NCI-H2196 treated with DMSO at 0.1 percent for 48 hours (cell line): ENCODE measurements around the gene TNP2.
A peak's percentile ranks its signal among the peaks of the same experiment; 100 is the strongest.
"Not testable (repeated sequence)": the region's sequence is repeated elsewhere in the genome, so short reads cannot be mapped to it uniquely, and the experiment has no call there.

Experiments
- DNase-seq: peaks from one replicate; lab custom pipeline; 2025; ENCODE audit not compliant: unreplicated experiment; lab: John Stamatoyannopoulos, UW

Gene TNP2

GRCh38 chr16:11301645-11302501 is 32.7 kb upstream of the TNP2 start:
- no peak for DNase-seq

- no peak for DNase-seq
Measured at GRCh38 chr16:11300560-11300892, 31.4 kb upstream of the TNP2 start.

GRCh38 chr16:11299865-11300559 is 30.9 kb upstream of the TNP2 start:
- no peak for DNase-seq

- DNase-seq = not testable (repeated sequence)
Measured at GRCh38 chr16:11298950-11299547, 29.9 kb upstream of the TNP2 start.

DNA sequence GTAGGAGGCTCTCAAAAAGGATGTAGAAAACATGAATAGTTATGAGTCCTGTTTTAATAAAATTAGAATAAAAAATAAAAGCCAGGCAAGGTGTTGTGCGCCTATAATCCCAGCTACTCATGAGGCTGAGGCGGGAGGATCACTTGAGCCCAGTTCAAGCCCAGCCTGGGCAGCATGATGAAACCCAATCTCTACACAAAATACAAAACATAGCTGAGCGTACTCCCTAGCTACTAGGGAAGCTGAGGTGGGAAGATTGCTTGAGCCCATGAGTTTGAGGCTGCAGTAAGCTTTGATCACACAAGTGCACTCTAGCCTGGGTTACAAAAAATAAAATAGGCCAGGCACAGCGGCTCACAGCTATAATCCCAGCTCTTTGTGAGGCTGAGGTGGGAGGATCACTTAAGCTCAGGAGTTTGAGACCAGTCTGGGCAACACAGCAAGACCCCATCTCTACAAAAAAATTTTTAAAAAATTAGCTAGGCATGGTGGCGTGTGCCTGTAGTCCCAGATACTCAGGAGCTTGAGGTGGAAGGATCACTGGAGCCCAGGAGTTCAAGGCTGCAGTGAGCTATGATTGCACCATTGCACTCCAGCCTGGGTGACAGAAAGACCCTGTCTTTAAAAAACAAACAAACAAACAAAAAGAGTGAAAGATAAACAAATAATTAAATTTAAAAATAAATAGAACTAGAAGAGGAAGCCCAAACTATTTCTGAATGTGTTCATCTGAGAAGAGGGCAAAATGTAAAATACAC is 29.2 kb upstream of the TNP2 start:
- DNase-seq = no peak

DNA sequence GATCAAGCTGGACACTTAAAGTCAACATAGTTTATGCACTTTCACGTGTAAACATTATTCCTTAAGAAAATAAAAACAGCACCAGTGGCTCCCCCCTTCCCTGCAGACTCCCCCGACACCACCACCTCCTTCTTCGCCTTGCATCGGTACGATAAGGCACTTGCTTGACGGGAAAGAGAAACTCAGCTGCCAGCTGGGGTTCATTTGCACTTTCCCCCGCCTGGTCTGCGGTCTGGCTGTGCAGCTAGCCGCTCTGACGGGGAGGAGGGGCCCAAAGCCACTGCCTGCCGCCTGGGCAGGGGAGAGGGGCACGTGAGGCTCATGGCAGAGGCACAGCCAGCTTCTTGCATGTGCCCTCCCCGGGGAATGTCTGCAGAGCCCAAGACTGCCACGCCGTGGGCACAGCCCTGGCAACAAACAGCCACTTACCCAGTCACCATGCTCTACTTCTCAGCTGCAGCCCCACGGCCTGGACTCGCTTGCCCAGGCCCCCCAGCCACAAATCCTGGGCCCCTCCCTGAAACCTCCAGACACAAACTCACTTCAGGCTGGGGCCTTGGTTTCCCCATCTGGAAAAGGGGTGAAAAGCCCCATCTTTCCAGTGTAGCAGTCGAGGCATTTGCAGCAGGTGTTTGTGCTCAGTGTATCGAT is 28.5 kb upstream of the TNP2 start:
- DNase-seq = peak; percentile 77

- no peak for DNase-seq
Measured at GRCh38 chr16:11296706-11297491, 27.8 kb upstream of the TNP2 start.

- DNase-seq = no peak
Measured at GRCh38 chr16:11296351-11296705, 27.2 kb upstream of the TNP2 start.

GRCh38 chr16:11295672-11296071 is 26.5 kb upstream of the TNP2 start:
- no peak for DNase-seq

DNA sequence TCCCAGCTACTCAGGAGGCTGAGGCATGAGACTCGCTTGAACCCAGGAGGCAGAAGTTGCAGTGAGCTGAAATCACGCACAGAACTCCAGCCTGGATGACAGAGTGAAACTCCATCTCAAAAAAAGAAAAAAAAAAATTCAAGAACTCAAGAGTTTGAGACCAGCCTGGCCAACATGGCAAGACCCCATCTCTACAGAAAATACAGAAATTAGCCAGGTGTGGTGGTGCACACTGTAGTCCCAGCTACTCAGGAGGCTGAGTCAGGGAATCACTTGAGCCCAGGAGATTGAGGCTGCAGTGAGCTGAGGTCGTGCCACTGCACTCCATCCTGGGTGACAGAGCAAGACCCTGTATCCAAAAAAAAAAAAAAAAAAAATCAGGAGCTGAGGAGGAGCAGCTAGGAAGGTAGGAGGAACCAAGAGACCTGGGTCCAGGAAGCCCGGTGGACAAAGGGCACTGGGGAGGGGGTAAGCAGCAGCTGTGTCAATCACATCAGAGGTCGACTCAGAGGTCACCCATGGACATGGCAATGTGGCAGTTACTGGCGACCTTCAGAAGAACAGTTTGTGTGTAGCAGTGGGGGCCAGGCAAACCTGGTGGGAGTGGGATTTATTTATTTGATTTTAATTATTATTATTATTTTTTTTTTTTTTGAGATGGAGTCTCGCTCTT is 23.1 kb upstream of the TNP2 start:
- no peak for DNase-seq

DNA sequence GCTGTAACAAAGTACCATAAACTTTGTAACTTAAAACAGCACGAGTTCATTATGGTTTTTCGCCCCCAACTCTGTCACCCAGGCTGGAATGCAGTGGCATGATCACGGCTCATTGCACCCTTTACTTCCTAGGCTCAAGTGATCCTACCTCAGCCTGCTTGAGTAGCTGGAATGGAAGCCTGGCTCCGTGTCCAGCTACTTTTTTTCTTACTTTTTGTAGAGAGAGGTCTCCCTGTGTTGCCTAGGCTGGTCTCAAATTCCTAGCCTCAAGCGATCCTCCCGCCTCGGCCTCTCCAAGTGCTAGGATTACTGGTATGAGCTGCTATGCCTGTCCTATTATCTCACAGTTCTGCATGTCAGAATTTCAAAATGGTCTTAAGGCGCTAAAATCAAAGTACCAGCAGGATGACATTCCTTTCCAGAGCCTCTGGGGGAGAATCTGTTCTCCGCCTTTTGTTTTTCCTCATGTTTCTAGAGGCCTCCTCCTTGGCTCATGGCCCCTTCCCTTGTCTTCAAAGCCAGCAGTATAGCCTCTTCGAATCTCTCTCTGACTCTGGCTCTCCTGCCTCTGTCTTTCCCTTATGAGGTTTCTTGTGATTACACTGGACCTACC is 22.1 kb upstream of the TNP2 start:
- no peak for DNase-seq

DNA sequence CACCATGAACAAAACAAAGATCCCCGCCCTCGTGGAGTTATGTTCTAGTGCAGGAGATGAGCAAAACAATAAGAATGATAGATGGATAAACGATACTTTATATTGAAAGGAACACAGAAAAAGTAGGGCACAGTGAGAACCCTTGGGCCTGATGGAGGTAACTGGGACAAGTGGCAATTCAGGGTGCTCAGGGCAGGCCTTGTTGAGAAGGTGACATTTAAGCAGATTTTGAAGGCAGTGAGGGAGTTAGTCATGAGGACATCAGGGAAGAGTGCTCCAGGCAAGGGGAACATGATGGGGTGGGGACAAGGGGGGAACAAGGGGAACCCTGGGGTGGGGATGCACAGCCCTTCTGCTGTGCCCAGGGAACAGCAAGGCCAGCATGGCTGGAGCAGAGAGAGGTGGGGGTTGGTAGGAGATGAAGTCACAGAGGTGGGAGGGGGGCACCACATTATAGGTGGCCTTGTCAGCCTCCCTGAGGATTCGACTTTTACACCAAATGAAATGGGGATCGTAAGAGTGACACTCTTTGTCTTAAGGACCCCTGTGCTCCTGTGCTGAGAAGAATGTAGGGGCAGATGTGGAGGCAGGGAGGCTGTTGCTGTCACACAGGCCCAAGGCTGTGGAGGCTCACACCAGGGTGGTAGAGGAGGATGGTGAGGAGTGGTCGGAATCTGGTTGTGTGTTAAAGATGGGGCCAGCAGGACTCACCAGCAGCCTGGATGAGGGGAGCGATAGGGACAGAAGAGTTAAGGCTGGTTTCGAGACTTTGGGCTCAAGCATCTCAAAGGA is 21.2 kb upstream of the TNP2 start:
- no peak for DNase-seq

DNA sequence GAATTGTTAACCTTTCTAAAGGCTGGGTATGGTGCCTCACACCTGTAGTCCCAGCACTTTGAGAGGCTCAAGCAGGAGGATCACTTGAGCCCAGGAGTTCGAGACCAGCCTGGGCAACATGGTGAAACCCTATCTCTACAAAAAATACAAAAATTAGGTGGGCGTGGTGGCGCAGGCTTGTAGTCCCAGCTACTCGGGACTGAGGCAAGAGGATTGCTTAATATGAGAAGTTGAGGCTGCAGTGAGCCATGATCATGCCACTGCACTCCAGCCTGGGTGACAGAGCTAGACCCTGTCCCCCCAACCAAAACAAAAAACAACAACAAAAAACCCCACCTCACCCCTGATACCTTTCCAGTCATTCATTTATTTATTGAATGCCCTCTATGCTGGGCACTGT is 20.6 kb upstream of the TNP2 start:
- DNase-seq = not testable (repeated sequence)

- DNase-seq = no peak
Measured at GRCh38 chr16:11289202-11289601, 20.1 kb upstream of the TNP2 start.

DNA sequence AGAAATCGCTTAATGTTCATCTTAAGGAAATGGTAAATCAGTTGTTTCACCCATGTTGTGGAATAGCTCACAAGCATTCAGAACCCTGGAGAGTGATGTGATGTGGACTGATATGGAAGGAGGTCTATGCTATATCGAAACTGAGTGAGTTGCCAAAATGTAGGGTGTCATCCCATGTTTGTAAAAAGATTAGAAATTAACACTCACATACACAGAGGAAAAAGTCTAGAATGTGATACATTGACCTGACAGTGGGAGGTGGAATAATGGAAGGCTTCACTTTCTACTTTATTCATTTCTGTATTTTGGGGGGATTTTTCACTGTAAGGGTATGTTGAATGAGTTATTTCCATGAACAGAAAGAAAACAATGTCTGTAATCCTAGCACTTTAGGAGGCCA is 16.7 kb upstream of the TNP2 start:
- no peak for DNase-seq

DNA sequence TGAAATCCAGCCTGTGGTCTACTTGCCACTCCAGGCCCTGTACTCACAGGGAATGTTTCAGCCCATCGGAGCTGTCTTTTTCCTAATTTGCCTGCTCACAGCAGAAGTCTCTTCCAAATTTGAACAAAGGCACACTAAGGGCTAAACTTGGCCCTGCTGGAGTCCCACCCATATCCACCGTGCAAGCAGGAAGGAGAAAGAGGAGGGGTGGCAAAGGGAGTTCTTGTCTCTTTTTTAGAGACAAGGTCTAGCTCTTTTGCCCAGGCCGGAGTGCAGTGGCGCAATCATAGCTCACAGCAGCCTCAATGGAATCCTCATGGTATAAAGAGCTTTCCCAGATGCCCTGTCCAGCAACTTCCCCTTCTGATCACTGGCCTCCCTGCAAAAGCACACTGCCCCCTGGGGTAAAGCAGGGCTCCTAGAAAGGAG is 14.7 kb upstream of the TNP2 start:
- DNase-seq = no peak

GRCh38 chr16:11280616-11281522 is 11.7 kb upstream of the TNP2 start, which contains the start of gene PRM1:
TSS of gene PRM1 (minus strand) at chr16:11281330. CDS start at chr16:11281238, 92 bp downstream.
- DNase-seq = no peak
